Neuronal stem cell (in vitro differentiated cells): ENCODE results near the gene ASB2.

ENCODE experiments used
- DNase-seq: peaks from one replicate; pipeline ENCODE4 v3.0.0-alpha.2; 2013; ENCODE audit warnings: low spot score
- H2AFZ ChIP-seq: one replicate; pipeline ENCODE4 v1.6.1; 2013; ENCODE audit warnings: mild to moderate bottlenecking, low read length, inconsistent platforms
- H2AK5ac ChIP-seq: 2 replicates; pipeline ENCODE4 v1.6.1; 2013; ENCODE audit warnings: low read depth, mild to moderate bottlenecking, inconsistent platforms, low read length, moderate library complexity, mixed read lengths
- H2BK120ac ChIP-seq: 2 replicates; pipeline ENCODE4 v1.6.1; 2013; ENCODE audit warnings: low read depth, mild to moderate bottlenecking, inconsistent platforms, low read length, moderate library complexity, mixed read lengths
- H2BK12ac ChIP-seq: one replicate; pipeline ENCODE4 v1.6.1; 2013; ENCODE audit warnings: low read length, inconsistent platforms
- H2BK15ac ChIP-seq: 2 replicates; pipeline ENCODE4 v1.6.1; 2013; ENCODE audit warnings: mild to moderate bottlenecking, low read length, inconsistent platforms, mixed read lengths
- H2BK5ac ChIP-seq: one replicate; pipeline ENCODE4 v1.6.1; 2013; ENCODE audit warnings: inconsistent platforms, mild to moderate bottlenecking, low read length, moderate library complexity
- H3K14ac ChIP-seq: one replicate; pipeline ENCODE4 v1.6.1; 2013; ENCODE audit warnings: low read length, inconsistent platforms
- H3K18ac ChIP-seq: 2 replicates; pipeline ENCODE4 v1.6.1; 2013; ENCODE audit warnings: low read length, inconsistent platforms
- H3K23ac ChIP-seq: 2 replicates; pipeline ENCODE4 v1.6.1; 2013; ENCODE audit warnings: low read depth, mild to moderate bottlenecking, mixed read lengths, low read length, inconsistent platforms; ENCODE audit not compliant: poor library complexity
- H3K27ac ChIP-seq: replicated peaks from 3 replicates; pipeline ENCODE4 v1.5.1; 2013; ENCODE audit warnings: low read length, inconsistent platforms
- H3K27me3 ChIP-seq, 3 experiments: 2 replicates each; pipeline ENCODE4 v1.6.1; 2013; ENCODE audit warnings: low read length in 3 of 3, mild to moderate bottlenecking in 2 of 3, inconsistent platforms in 1 of 3, low read depth in 1 of 3, mixed read lengths in 1 of 3, moderate library complexity in 1 of 3; ENCODE audit not compliant: control insufficient read depth in 3 of 3, insufficient read depth in 3 of 3
- H3K36me3 ChIP-seq, 2 donors: replicated peaks in 1 of 2; 2 replicates each; pipeline ENCODE4 v1.6.1; 2013; ENCODE audit warnings: low read length in 2 of 2; ENCODE audit not compliant: control insufficient read depth in 2 of 2, insufficient read depth in 2 of 2
- H3K4ac ChIP-seq: 2 replicates; pipeline ENCODE4 v1.6.1; 2013; ENCODE audit warnings: inconsistent platforms, mild to moderate bottlenecking, low read length, moderate library complexity
- H3K4me1 ChIP-seq, 2 donors: 1 replicate in 1 of 2; 2 replicates in 1 of 2; pipeline ENCODE4 v1.6.1; 2013; ENCODE audit warnings: low read length in 2 of 2, low read depth in 1 of 2; ENCODE audit not compliant: control insufficient read depth in 2 of 2, insufficient read depth in 1 of 2
- H3K4me2 ChIP-seq: one replicate; pipeline ENCODE4 v1.6.1; 2013; ENCODE audit warnings: mild to moderate bottlenecking, low read length, inconsistent platforms; ENCODE audit not compliant: insufficient read depth, poor library complexity, severe bottlenecking
- H3K4me3 ChIP-seq, 2 donors: 2 replicates each; pipeline ENCODE4 v1.5.1; 2013; ENCODE audit warnings: low read length in 2 of 2, mild to moderate bottlenecking in 2 of 2, inconsistent platforms in 1 of 2, moderate library complexity in 1 of 2
- H3K79me1 ChIP-seq: one replicate; pipeline ENCODE4 v1.6.1; 2013; ENCODE audit warnings: low read depth, mild to moderate bottlenecking, inconsistent platforms, low read length, moderate library complexity
- H3K9ac ChIP-seq: one replicate; pipeline ENCODE4 v1.6.1; 2013; ENCODE audit warnings: mild to moderate bottlenecking, low read depth, low read length, inconsistent platforms; ENCODE audit not compliant: poor library complexity
- H3K9me3 ChIP-seq, 2 donors: replicated peaks in 1 of 2; 2 replicates each; pipeline versions ENCODE3 to v1.6.1; 2013; ENCODE audit warnings: low read length in 2 of 2, mild to moderate bottlenecking in 2 of 2, inconsistent platforms in 1 of 2, low read depth in 1 of 2, mixed read lengths in 1 of 2, moderate library complexity in 1 of 2; ENCODE audit not compliant: control insufficient read depth in 2 of 2, insufficient read depth in 1 of 2
- H4K8ac ChIP-seq: one replicate; pipeline ENCODE4 v1.6.1; 2013; ENCODE audit warnings: low read depth, mild to moderate bottlenecking, inconsistent platforms, low read length, moderate library complexity
- H4K91ac ChIP-seq: one replicate; pipeline ENCODE4 v1.6.1; 2013; ENCODE audit warnings: low read length, low read depth, mild to moderate bottlenecking, inconsistent platforms; ENCODE audit not compliant: poor library complexity
- WGBS, 2 donors: extraction: QIAGEN DNeasy Blood & Tissue Kit; methylation state at CpG; one replicate each; pipeline ENCODE4 v1.1.7; 2013; ENCODE audit warnings: missing lambda C conversion rate in 2 of 2, mixed read lengths in 1 of 2; ENCODE audit not compliant: insufficient read length in 2 of 2, insufficient replicate concordance in 1 of 2; ENCODE audit errors: extremely low coverage in 2 of 2; 5-methylcytosine and 5-hydroxymethylcytosine counted together

The ASB2 gene

GRCh38 chr14:94014382-94014781 is 38.0 kb upstream of the ASB2 start:
- no peak overlapping the region for H2BK120ac ChIP-seq
- no peak overlapping the region for H3K4ac ChIP-seq
- no peak overlapping the region for H4K8ac ChIP-seq
- H3K18ac ChIP-seq = no peak overlapping the region
- no peak overlapping the region for H2BK15ac ChIP-seq
- no peak for DNase-seq
- no peak overlapping the region for H2BK12ac ChIP-seq
- H2AFZ ChIP-seq = no peak overlapping the region
- H3K9ac ChIP-seq = no peak overlapping the region
- H3K14ac ChIP-seq = no peak overlapping the region
- WGBS, 2 donors = no CpG with 5 or more reads among the region's 6 CpGs
- H3K23ac ChIP-seq = no peak overlapping the region
- no peak overlapping the region for H2AK5ac ChIP-seq
- no peaks in the 10 kb centered on the region for H3K36me3 ChIP-seq
- H3K27ac ChIP-seq = peak overlapping the region; percentile 9
- peaks cover 0 to 7% of the 10 kb centered on the region in 2 donors for H3K4me1 ChIP-seq
- H2BK5ac ChIP-seq = no peak overlapping the region
- no peaks in the 10 kb centered on the region for H3K9me3 ChIP-seq
- peaks cover 0 to 18% (median 2%) of the 10 kb centered on the region in 3 experiments for H3K27me3 ChIP-seq
- no peak overlapping the region for H3K4me2 ChIP-seq
- no peak overlapping the region for H4K91ac ChIP-seq
- H3K4me3 ChIP-seq = no peak overlapping the region
- H3K79me1 ChIP-seq = peaks cover 2% of the 10 kb centered on the region

DNA sequence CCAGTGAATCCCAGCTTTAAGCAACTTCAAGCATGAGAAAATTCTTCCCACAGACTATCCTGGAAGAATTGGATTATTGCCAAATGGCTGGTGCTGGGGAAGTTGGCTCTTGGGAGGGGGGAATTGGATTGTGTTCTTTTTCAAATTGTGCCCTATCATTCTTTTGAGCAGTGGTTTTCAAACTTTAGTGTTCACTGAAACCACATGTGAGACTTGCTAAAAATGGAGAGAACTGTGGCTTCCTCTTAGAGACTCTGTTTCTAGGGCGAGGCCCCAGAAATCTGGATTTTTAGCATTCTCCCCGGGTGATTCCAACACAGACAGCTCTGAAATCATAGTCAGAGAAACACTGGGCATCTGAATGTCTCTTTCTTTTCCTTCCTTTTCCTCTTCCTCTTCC is 35.4 kb upstream of the ASB2 start:
- Histone ChIP-seq H3K23ac (no peak overlapping the region), H2BK5ac (no peak overlapping the region), H2AK5ac (no peak overlapping the region), H4K91ac (no peak overlapping the region), H3K36me3 (no peaks in the 10 kb centered on the region), H3K4me3 (no peak overlapping the region), H3K14ac (no peak overlapping the region), H2AFZ (no peak overlapping the region), H3K79me1 (peaks cover 2% of the 10 kb centered on the region), H3K27me3 (peaks cover 0 to 9% (median 0%) of the 10 kb centered on the region in 3 experiments), H2BK12ac (no peak overlapping the region), H3K4me2 (no peak overlapping the region), H4K8ac (no peak overlapping the region), H3K9ac (no peak overlapping the region), H3K4me1 (peaks cover 0 to 7% of the 10 kb centered on the region in 2 donors), H2BK15ac (no peak overlapping the region), H3K9me3 (no peaks in the 10 kb centered on the region), H3K4ac (no peak overlapping the region), H2BK120ac (no peak overlapping the region), H3K27ac (no peak overlapping the region), H3K18ac (no peak overlapping the region)
- no peak for DNase-seq
- WGBS, 2 donors = no CpG with 5 or more reads among the region's 2 CpGs

DNA sequence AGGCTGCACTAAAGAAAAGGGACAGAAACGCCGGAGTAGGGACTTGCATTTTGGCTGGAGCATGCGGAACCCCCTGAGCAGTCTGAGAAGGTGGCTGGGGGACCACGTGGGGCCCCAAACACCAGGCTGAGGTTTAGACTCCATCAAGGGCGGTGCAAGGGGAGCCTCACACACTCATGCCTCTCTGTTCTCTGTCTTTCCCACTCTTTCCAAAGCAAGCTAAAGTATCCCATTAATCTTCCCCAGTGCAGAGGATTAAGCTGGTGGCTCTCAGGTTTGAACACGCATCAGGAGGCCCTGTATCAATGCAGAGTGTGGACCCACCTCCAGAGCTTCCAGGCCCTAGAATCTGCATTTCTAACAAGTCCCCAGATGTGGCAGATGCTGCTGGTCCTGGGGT is 34.3 kb upstream of the ASB2 start:
- no peak overlapping the region for H4K91ac ChIP-seq
- no peak overlapping the region for H2BK12ac ChIP-seq
- WGBS, 2 donors = no CpG with 5 or more reads among the region's 6 CpGs
- H3K4me1 ChIP-seq = peaks cover 0 to 4% of the 10 kb centered on the region in 2 donors
- no peak overlapping the region for H4K8ac ChIP-seq
- H3K9me3 ChIP-seq = no peaks in the 10 kb centered on the region
- H2AK5ac ChIP-seq = peak overlapping the region; percentile 20
- H3K27ac ChIP-seq = no peak overlapping the region
- H3K4ac ChIP-seq = no peak overlapping the region
- H2AFZ ChIP-seq = no peak overlapping the region
- H2BK120ac ChIP-seq = no peak overlapping the region
- no peak overlapping the region for H3K14ac ChIP-seq
- H3K4me3 ChIP-seq = no peak overlapping the region
- H2BK15ac ChIP-seq = no peak overlapping the region
- DNase-seq = no peak
- H3K9ac ChIP-seq = no peak overlapping the region
- H2BK5ac ChIP-seq = no peak overlapping the region
- H3K23ac ChIP-seq = no peak overlapping the region
- H3K79me1 ChIP-seq = peaks cover 2% of the 10 kb centered on the region
- H3K36me3 ChIP-seq = no peaks in the 10 kb centered on the region
- H3K4me2 ChIP-seq = no peak overlapping the region
- H3K18ac ChIP-seq = no peak overlapping the region
- peaks cover 0 to 4% (median 0%) of the 10 kb centered on the region in 3 experiments for H3K27me3 ChIP-seq

GRCh38 chr14:94009767-94010166 is 33.4 kb upstream of the ASB2 start:
- Histone ChIP-seq H3K18ac (no peak overlapping the region), H2BK120ac (no peak overlapping the region), H3K4me2 (no peak overlapping the region), H3K27ac (no peak overlapping the region), H4K8ac (no peak overlapping the region), H3K79me1 (no peaks in the 10 kb centered on the region), H3K27me3 (peaks cover 0 to 4% (median 0%) of the 10 kb centered on the region in 3 experiments), H3K36me3 (no peaks in the 10 kb centered on the region), H3K9me3 (no peaks in the 10 kb centered on the region), H2AK5ac (no peak overlapping the region), H2AFZ (no peak overlapping the region), H3K14ac (no peak overlapping the region), H3K4me1 (peaks cover 0 to 4% of the 10 kb centered on the region in 2 donors), H2BK15ac (no peak overlapping the region), H4K91ac (no peak overlapping the region), H3K4ac (no peak overlapping the region), H2BK12ac (no peak overlapping the region), H3K4me3 (no peak overlapping the region), H2BK5ac (no peak overlapping the region), H3K9ac (no peak overlapping the region), H3K23ac (no peak overlapping the region)
- no CpG with 5 or more reads among the region's 4 CpGs for WGBS, 2 donors
- no peak for DNase-seq
